ENCODE data around the gene CDH4.

Gene CDH4

DNA sequence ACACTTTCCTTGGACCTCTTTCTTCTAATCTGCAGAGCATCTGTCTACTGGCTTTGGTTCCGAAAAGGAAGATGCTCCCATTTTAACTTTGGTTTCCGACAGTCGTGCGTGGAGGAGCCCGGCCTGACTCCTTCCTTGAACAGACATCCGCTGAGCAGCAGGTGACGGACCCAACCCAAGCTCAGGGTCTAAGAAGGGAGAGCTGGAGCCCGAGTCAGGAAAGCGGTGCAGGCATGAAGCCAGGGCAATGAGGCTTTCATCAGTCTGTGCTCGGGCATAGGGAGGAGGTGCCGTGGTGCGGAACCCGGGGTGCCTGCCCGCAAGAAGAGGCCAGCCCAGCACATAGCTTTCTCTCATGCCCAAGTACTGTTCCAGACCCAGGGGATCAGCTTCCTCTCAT is 109.4 kb downstream of the CDH4 start:
- DNase-seq = no peak

DNA sequence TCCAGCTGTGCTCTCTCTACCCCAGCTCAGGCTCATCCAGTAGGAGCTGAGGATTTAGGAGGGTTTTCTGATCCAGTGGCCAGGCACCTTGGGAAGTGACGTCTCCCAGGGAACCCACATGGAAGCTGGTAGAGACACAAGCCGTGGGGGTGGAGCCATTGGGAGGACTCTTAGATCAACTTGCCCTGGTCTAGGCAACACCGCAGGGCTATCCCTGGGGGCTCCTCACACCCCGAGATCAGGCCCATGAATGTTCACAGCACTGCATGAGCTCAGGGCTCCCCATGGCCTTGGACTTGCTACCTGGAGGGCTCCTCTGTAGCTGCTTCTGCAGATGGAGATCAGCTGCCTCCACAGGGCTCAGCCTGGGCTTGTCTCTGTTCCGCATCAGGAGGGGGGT is 112.1 kb downstream of the CDH4 start:
- no peak for DNase-seq

DNA sequence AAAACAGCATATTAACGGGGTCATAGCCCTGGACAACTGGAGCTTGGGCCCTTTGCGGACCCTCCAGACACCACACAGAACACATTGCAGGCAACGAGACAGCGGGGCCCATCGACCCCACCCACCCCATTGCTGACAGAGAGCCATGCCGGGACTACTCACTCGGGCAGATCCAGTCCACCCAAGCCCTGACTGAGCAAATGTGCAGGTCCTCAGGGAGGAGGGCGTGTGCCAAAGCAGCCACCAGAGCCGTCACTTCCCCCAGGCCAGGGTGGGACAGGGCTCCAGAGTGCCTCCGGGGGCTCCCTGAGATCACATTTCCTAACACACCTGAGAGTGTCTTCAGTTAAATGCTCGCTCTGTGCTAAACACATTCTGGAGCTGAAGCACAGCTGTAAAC is 114.9 kb downstream of the CDH4 start:
- DNase-seq = no peak

DNA sequence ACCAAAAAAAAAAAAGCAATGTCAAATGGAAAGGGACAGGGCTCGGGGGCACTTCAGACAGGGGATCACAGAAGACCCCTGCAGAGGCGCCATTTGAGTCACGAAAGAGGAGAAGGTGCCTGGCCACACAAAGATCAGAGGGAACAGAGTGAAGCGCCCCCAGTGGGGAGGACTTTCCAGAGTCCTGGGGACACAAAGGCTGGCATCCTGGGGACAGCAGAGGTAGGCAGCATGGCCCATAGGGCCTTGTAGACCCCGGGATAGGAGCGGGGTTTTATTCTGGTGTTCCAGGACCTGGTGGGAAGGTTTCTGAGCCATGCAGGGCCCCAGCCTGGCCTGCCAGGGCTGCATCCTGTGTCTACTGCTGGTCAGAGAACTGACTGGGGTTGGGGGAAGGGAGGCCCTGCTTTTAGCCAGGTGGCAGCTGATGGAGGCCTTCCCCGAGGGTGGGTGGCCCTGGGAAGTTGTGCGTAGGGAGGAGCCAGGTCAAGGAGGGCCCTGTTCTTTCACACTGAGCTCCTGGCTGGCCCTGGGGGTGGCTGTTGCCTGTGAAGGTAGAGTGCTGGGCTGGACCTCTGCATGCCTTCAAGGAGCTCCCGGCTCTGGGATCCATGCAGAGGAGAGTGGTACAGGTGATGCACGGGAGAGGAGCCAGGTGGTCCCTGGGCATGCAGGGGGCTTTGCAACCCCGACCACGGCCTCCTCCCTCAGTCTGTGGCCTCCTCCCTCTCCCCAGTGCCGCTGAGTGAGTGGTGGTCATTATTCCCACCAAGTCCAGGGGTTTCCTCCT is 117.9 kb downstream of the CDH4 start:
- DNase-seq = no peak

DNA sequence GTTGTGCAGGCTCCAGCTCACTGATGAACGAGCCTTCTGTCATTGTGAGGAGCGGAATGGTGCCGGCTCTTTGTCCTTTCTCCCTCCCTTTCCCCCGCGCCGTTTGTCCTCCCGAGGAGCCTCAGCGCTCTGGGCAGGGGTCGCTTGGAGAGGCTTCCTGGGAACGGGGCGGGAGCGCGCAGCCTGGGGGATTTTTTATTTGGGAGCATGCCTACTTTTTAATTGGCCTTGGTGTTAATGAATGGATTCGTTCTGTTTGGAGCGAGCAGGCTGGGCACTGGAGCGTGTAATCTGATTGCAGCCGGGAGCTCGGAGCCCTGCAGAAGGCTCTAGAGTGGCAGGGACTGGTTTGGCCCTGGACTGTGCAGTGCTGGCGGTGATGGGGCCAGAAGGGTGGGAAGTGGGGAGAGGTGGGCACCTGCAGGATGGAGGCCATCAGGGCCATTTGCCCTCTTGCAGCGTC is 118.8 kb downstream of the CDH4 start:
- DNase-seq = no peak

DNA sequence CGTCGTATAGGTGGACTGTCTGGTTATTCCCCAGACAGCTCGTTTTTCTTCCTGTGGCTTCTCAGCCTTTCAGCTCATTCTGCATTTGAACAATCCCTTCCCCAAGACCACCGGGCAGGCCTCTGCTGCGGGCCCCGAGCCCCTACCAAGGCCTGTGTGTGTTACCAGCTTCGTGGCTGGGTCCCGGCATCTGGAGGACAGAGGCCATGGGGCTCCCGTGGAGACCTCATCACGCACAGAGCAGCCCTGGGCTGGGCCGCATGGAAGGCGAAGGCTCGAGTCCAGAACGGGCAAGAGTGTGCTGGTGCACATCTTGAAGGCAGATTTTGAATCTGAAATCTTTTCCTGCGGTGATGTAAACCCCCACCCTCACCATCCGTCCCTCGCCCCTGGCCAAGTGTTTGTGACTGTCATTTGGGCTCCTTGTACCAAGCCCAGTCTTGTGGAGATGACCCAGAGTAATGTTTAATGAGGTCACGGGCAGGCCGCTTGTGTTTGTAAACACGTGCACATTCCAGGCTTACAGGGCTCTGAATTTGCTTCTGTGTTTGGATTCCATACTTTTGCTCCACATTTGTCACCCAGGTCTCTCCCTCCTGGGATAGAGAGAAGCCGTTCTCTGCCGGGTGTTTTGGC is 119.6 kb downstream of the CDH4 start:
- no peak for DNase-seq

DNA sequence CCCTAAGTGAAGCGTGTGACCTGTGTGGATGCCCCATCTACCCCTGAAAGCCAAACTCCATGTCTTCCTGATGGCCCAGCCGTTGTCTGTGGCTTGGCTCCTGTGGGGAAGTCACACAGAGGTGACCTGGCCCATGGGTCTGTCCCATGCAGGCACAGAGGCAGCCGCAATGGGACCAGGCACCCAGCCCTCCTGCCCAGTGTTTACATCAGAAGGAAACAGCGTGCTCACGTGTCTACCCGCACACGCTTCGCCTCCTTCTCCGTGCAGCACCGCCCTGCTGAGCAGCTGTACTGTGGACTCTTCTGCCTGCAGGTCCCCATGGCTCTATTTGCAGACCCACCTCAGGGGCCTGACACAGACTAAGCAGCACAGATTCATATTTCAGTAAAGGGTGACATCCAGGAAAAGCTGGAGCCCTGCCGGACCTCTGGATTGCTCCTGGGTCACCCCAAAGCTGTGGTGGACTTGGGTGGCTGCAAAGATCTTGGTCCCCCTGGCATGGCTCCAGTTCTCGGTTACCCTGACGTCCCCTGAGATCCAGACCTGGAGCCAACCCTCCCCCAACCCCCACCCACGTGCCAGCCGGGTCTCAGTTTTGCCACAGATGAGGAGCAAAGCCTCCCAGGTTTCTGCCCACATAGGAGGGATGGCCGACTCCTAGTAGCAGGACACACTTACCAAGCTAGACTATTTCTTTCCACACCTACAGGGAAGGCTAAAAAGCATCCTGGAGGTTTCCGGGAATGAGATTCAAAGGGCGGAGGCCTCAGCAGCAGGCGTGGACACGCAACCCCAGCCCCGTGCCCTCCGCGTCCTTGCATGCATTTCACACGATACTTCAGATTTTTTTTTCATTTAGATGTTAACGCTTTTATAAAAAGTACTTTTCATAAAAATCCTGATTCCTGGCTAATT is 120.3 kb downstream of the CDH4 start:
- no peak for DNase-seq

DNA sequence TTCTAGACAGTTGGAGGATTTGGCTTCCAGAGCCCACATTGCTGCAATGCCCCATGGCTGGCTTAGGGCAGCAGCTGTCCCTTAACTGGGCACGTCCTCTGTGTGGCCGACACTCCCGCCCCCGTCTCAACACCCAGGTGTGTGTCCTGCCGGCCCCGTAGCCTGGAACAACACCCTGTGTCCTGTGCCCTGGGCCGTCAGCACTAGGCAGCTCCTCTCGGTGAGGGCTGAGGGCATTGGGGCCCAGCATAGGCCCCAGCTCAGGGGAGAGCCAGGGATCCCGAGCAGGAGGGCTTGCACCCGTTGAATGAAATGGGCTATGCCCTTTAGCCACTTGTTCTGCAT is 121.0 kb downstream of the CDH4 start:
- DNase-seq = no peak

DNA sequence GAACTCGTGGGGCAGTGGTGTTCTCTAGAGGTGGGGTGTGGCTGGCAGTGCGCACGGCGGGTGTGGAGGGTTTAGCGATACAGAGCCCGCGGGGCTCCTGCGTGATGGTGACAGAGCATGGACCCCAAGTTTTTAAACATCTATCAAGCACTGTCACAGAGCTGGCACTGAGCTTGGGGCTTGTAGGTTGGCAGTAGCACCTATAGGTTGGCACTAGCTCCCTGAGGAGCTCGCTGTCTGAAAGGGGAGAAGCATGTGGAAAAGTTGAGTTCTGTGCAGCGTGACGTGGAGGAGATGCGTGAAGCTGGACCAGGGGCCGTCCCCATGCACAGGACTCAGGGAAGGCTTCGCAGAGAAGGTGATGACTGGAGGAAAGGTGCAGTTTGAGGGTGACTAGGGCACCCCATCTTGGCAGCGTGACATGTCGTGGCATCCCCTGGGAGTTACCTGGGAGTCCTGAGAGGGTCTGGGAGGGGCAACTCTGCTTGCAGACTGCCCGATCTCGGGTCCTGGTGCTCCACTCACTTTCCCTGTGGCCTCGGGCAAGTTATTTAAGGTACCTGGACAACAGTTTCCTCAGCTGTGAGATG is 122.0 kb downstream of the CDH4 start:
- no peak for DNase-seq

DNA sequence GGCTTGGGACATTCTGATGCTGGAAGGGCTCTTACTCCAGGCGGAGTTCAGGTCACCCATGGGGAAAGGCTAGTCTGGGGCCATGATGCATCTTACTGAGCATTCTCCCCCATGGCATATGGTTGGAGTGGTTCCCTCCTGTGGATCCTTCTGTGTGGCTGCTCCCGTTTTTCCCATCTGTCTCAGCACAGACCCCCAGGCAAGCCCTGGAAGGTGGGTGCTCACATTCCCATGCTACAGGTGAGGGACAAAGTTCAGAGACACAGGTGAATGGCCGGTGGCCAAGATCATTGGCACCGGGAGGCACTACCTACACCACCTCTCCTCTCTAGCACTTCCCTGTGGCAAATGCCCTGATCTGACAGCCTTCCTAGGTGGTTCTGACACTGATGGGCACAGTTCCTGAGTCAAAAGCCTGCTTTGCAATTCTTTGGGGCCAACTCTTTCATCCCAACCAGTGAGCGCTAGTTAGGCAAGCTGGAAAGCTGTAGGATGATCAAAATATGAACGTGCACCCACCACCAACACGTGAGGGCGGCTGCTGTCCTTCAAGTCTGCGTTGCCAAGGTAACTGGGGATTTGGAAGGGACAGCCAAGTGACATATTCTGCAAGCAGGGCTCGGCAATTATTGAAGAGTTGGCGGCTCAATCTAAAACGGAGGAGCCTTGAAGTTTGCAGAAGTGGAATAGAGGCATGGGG is 124.6 kb downstream of the CDH4 start:
- DNase-seq = no peak

DNA sequence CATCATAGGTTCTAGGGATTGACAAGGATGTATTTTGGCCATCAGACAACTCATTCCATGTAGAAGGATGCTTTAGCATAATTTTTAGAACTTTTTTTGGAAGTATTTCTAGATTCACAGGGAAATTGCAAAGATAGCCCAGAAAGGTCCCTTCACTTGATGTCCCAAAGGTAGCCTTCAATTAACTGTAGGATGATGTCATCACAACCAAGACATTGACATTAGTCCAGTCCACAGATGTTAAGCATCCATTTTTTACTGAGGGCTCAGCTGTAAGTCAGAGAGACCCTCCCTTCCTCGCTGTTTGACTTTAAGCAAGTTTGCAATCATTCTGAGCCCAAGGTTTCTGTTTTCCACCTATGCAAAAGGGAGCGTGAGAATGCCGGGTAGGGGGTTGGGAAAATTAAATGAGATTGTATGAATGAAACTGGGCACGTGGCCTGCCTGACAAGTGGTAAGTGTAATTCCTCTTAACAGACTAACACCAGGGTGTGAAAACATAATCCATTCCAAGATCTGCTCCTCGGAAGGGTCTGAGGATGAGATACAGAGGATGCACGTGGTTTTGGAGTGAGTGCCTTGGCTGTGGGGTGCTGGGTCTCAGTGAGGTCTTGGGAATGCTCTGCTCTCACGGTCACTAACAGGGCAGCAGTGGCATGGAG is 126.8 kb downstream of the CDH4 start:
- DNase-seq = no peak

DNA sequence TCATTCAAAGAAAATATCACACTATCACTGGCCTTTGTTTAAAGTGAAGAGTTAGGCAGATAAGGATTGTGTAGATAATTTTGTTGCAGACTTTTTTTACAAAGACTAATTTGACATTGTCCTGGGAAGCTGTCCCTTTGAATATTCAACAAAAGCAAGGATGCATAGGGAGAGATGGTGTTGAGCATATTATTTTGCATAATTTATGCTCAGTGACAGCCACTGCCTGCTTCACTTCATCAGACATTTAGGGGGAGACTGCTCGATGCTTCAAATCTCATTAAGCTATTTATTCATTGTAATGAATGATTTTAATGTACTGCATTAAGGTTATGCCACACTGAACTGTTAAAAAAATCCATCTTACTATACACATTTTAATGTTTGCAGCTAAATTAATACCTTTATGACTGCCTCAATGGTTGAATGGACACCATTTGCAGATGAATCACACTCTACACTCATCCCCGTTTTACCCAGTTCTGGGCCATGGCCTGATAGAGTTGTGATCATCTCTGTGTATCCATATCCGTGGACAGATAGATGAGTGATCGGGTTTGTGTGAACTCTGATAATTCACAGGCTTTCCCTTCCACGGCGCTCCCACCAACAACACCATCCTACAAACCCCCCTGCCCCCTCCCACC is 128.0 kb downstream of the CDH4 start:
- no peak for DNase-seq

DNA sequence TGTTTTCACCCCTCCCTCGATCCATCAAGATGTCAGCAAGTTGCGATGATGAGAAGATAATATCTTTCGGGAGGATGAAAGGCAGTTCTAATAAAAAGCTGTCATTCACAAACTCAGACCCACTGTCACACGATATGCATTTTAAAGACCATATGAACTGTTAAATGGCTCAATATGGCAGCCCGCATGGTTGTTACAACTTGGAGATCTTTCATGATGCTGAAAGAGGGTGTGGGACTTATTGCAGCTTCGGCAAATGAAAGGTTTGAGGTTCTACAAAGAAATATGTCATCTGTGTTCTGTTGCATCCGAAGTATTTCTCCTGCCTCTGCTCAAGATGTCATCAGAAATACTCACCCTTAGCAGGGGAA is 128.5 kb downstream of the CDH4 start:
- no peak for DNase-seq

DNA sequence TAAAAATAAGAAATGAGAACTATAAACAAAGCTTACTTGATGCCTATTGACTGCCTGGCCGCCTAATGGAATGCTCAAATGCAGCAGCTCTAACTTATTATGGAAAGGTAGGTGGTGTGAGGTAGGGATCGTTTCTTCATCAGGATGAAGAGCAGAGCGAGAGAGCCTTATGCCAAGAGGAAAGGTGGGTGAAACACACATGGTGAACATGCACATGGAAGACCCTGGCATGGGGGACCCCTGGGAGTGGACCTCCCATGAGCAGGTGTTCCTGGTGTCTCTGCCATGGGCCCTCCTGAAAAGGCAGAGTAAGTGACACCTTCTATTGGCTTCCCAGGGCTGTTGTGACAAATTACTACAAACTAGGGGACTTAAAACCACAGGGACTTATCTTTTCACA is 130.1 kb downstream of the CDH4 start:
- no peak for DNase-seq

DNA sequence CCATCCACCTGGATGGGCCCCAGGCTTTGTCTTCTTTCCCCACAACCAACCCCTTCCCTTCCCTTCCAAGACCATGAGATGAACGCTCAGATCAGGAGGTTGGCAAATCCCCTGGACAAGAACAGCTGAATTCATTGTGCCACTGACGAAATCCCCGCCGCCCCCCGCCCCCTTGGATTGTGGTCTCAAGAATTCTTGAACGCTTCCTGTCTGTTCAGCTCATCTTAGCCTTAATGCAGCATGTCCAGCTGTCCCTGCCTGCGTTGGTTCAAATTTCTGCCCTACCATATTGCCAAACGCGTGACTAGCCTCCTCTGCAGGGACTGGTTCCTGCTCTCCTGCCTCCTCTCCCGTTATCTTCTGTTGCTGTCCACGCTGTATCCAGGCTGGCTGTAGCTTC is 133.2 kb downstream of the CDH4 start:
- DNase-seq = no peak

DNA sequence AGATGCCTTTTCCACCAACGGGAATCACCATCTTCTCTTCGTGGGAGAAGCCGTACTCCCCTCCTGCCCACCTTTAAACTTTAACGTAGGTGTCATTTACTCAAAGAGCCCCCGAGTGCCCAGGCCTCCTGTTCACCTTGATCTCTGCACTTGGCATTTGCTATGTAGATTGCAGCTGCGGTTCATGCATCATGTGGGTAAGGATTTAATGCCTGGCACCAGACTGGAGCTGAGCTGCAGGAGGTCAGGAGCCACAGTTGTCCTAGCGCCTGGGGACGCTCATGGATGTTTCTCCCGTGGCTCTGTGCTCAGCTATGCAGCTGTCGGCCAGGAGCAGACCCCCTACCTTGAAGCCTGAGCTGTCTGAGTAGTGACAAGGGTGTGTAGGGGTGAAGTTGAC is 133.7 kb downstream of the CDH4 start:
- no peak for DNase-seq

DNA sequence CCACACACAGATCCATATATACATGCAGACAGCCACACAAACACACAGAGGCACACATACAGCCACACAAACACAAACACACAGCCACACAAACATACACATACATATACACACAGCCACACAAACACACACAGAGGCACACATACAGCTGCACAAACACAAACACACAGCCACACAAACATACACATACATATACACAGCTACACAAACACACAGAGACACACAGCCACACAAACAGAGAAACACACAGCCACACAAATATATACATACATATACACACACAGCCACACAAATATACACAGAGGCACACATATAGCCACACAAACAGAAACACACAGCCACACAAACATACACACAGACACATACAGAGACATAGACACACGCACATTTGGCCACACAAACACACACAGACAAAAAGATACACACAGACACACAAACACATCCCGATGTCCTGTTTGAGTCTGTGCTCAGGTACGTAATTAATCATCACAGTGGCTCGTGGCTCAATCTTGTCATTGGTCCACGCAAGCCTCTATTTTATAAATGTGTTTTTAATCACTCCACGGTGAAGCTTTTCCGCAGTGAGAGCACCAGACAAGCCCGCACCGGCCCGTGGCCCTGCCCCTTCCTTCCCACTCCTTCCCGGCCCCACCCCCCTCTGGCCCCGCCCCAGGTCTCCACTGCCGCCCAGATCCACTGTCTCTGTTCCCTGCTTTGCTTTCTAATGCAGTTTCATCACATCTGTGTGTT is 135.3 kb downstream of the CDH4 start:
- DNase-seq = no peak

DNA sequence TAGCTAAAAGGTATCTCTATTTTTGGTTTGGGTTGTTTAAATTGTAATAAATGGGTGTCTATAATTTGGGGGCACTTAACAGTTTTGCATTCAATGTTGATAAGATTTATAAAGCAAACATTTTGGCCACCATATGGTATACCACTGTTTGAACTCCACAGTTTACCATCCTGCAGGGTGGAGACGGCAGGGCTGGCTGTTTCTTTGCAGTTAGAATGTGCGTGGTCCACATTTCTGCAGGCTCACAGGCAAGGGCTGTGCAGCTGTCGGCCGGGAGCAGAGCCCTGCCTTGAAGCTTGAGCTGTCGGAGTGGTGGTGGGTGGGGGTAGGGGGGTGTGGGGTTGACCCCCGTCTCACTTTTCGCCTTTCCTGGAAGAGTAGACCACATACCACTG is 135.9 kb downstream of the CDH4 start:
- no peak for DNase-seq

DNA sequence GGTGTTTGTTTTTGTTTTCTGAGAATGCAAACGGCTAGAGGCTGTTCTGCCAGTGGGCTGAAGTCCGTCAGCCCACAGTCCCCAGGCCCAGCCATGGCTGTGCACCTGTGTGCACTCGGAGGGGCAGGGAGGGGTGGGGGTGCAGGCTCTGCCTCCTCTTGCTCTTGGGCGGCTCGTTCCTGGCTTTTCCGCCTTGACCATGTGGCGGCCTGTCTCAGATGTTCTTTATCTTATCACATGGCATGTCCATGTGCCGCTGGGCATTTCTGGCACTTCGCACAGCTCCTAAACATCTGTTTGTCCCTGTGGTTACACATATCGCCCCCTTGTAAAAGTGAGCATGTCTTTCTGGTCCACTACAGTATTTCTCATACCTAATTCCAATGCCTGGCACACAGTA is 137.0 kb downstream of the CDH4 start:
- DNase-seq = no peak

DNA sequence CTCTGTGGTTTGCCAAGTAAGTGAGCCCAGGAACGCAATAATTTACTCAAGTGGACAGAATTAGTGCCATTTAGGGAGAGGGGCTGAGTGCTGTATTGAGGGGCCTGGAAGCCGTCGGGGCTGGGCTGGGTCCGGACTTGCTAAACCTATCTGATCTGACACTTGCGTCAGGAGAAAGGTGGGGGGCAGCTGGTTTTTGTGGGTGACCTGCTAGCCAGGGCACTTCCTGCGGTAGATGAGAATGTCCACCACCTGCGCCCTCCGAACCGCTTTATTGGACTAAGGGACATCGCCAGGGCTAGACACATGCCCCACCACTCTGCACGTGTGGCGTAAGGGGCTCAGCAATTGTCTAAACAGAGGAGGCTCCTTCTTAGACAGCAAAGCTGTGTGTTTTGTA is 139.1 kb downstream of the CDH4 start:
- no peak for DNase-seq
